Bronchial epithelial cell (primary cell): ENCODE measurements around the gene FRY. TPM values are rescaled to one million over a fixed set of nuclear protein-coding genes. Genes with fewer than 3 reads are reported as not detected.
A peak's percentile ranks its signal among the peaks of the same experiment; 100 is the strongest.

Experiments
- DNase-seq: peaks from one replicate; pipeline ENCODE4 v3.0.0-alpha.2; 2010; ENCODE audit warnings: low read depth
- FAIRE-seq: peaks from 2 replicates; lab custom pipeline; 2011; peaks lifted over from hg19 to GRCh38; lab: Jason Lieb, UNC
- H3K27me3 ChIP-seq: 2 replicates; pipeline ENCODE4 v1.5.1; 2011; ENCODE audit warnings: low read length; ENCODE audit not compliant: control insufficient read depth, insufficient read depth
- H3K36me3 ChIP-seq: 2 replicates; pipeline ENCODE4 v1.5.1; 2011; ENCODE audit warnings: low read length; ENCODE audit not compliant: control insufficient read depth, insufficient read depth
- H3K4me3 ChIP-seq: 2 replicates; pipeline ENCODE4 v1.5.1; 2011; ENCODE audit warnings: mild to moderate bottlenecking, low read depth, low read length, control low read depth
- total RNA-seq: library from RNA; depleted of rRNA; stranded (reverse); fragments of >200 nt; gene quantifications from 2 replicates; pipeline ENCODE4 v1.2.1, GENCODE V29; 2014
- TF ChIP-seq, protein P1 (sequence below): IDR thresholded peaks from 2 replicates; pipeline ENCODE4 v1.5.1; 2011; ENCODE audit warnings: mild to moderate bottlenecking, moderate library complexity, low read length, control low read depth, inconsistent platforms; ENCODE audit not compliant: insufficient read depth, severe bottlenecking

The FRY gene
- total RNA-seq, 1 donor from 2014 or later = 0.79 TPM

DNA sequence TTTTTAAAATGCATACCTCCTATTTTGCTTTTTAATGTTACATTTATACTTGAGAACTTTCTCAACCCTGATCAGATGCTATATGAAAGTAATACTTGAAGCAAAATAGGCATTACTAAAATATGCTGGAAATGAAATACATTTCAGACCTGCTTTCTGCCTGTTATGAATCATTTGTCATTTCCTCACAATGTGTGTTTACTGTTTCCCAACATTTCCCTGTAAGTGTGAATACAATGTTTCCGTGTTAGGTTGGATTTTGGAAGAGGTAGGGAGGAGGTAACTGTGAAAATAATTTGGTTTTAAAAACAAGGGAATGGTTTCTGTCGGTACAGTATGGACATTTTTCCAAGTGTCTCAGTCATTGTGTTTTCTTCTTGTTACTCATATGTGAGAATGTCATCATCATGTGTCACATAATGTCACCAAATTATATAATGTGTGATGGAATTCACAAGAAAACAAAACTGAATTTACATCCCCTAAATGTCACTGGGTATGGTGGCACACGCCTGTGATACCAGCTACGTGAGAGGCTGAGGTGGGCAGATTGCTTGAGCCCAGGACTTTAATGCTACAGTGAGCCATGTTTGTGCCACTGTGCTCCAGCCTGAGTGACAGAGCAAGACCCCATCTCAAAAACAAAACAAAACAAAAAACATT is 240.6 kb downstream of the FRY start:
- no peak for FAIRE-seq
- Histone ChIP-seq H3K36me3 (no peaks in the 10 kb centered on the region), H3K27me3 (no peaks in the 10 kb centered on the region), H3K4me3 (no peak overlapping the region)
- DNase-seq = peak; percentile 63
- TF ChIP-seq, protein P1, sequence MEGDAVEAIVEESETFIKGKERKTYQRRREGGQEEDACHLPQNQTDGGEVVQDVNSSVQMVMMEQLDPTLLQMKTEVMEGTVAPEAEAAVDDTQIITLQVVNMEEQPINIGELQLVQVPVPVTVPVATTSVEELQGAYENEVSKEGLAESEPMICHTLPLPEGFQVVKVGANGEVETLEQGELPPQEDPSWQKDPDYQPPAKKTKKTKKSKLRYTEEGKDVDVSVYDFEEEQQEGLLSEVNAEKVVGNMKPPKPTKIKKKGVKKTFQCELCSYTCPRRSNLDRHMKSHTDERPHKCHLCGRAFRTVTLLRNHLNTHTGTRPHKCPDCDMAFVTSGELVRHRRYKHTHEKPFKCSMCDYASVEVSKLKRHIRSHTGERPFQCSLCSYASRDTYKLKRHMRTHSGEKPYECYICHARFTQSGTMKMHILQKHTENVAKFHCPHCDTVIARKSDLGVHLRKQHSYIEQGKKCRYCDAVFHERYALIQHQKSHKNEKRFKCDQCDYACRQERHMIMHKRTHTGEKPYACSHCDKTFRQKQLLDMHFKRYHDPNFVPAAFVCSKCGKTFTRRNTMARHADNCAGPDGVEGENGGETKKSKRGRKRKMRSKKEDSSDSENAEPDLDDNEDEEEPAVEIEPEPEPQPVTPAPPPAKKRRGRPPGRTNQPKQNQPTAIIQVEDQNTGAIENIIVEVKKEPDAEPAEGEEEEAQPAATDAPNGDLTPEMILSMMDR = no peak

DNA sequence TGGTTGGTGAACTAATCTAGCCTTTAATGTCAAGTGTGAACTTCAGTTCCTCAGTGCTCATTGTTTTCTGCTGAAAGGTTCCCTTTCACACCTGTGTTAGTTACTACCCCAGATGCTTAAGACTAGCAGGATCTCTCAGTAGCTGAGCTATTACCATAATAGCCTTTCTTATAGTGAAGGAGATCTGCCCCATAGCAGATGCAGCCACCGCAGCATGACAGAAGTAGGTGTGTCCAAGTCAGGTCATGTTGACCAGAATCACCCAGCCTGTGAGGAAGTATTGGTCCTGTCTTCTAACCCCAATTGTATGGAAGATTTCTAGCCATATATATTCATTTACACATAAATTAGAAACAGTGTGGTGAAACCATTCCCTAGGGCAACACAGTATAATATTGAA is 246.3 kb downstream of the FRY start:
- H3K36me3 ChIP-seq = no peaks in the 10 kb centered on the region
- no peak for FAIRE-seq
- TF ChIP-seq, protein P1 = no peak
- H3K4me3 ChIP-seq = no peak overlapping the region
- DNase-seq = no peak
- H3K27me3 ChIP-seq = no peaks in the 10 kb centered on the region

DNA sequence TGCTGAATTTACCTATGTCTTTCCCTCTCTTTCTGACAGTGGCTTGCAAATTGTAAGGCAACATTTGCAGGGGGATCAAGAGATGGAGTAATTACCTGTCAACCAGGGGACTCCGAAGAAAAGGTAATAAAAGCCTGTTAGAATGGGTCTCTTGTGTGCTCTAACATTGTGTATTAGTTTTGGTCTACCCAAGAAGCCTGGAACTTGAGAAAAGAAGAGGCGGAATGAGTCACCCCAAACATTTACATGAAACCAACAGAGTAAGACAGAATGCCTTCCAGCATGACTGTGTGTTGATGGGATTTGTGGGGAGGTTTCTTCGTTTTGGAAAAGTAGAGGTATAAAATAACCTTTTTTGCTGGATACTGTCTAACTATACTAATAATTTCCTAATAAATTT is 246.9 kb downstream of the FRY start:
- Histone ChIP-seq H3K36me3 (no peaks in the 10 kb centered on the region), H3K4me3 (no peak overlapping the region), H3K27me3 (no peaks in the 10 kb centered on the region)
- TF ChIP-seq, protein P1 = no peak
- DNase-seq (peak; percentile 55), FAIRE-seq (no peak)

DNA sequence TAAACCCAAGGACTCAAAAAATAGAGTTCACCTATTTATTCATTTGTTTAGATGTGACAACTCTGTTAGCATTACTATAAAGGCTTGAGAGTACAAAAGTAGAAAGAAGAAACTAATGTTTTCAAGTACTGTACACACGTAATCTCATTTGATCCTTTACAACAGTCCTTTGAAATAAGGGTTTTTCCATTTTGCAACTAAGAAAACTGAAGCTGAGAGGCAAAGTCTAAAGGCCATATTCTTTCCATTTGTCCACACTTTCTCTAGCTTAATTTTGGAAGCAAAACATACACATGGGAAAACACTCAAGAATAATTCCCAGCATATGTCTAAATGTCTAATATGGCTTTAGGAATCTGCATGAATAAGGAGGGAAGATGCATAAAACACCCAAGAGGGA is 249.5 kb downstream of the FRY start:
- no peaks in the 10 kb centered on the region for H3K27me3 ChIP-seq
- TF ChIP-seq, protein P1 = no peak
- no peak for FAIRE-seq
- H3K36me3 ChIP-seq = no peaks in the 10 kb centered on the region
- H3K4me3 ChIP-seq = no peak overlapping the region
- no peak for DNase-seq

DNA sequence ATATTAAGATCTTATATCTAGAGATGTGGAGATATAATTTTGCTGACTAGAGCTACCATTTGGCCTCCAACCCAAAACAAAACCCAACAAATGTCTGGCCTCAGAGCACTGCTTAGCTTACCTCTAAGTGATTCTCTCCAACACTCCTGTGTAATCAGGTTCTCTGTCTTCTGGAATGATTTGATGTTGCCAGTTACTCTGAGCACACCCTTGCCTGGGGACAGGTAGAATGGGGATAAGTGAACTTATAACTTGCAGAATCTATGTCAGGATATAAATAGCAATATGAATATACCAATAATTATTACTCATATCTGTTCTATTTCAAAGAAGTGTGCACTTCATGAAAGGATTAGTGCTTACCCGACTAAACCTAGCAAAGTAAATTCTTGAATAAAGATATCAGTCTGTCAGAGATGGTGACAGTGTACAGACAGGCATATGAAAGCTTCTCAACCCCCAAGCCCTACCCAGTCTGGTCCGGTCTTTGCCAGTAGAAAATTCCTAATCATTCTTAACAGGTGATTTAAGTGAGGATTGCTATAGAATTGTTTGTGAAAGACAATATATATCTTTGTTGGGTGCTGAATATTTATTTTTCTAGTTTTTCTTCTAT is 250.6 kb downstream of the FRY start:
- TF ChIP-seq, protein P1 = no peak
- no peaks in the 10 kb centered on the region for H3K36me3 ChIP-seq
- FAIRE-seq (no peak), DNase-seq (no peak)
- no peak overlapping the region for H3K4me3 ChIP-seq
- H3K27me3 ChIP-seq = no peaks in the 10 kb centered on the region
